Effector memory CD4-positive, alpha-beta T cell (primary cell): ENCODE results near the gene SMAD5.

Source experiments
- DNase-seq, 3 donors: peaks; one replicate each; pipeline ENCODE4 v3.0.0-alpha.2; 2020
- H3K27ac ChIP-seq: 2 replicates; pipeline ENCODE4 v1.7.0; 2013; ENCODE audit warnings: mild to moderate bottlenecking, low read length, moderate library complexity; ENCODE audit not compliant: insufficient read depth, poor library complexity, severe bottlenecking
- H3K27me3 ChIP-seq: replicated peaks from 2 replicates; pipeline ENCODE4 v1.7.0; 2013; ENCODE audit warnings: mild to moderate bottlenecking, low read length; ENCODE audit not compliant: insufficient read depth, control insufficient read depth, poor library complexity, severe bottlenecking
- H3K36me3 ChIP-seq: 2 replicates; pipeline ENCODE4 v1.7.0; 2013; ENCODE audit warnings: mild to moderate bottlenecking, low read length, moderate library complexity; ENCODE audit not compliant: control insufficient read depth, insufficient read depth
- H3K4me1 ChIP-seq: 2 replicates; pipeline ENCODE4 v1.7.0; 2013; ENCODE audit warnings: low read length, mild to moderate bottlenecking; ENCODE audit not compliant: control insufficient read depth, insufficient read depth, poor library complexity, severe bottlenecking
- H3K4me3 ChIP-seq: 2 replicates; pipeline ENCODE4 v1.7.0; 2013; ENCODE audit warnings: low read length, low read depth, mild to moderate bottlenecking; ENCODE audit not compliant: insufficient read depth, poor library complexity, severe bottlenecking
- H3K9me3 ChIP-seq: 2 replicates; pipeline ENCODE4 v1.7.0; 2013; ENCODE audit warnings: mild to moderate bottlenecking, low read length, moderate library complexity; ENCODE audit not compliant: control insufficient read depth

Gene SMAD5

GRCh38 chr5:136201870-136202269 is 69.2 kb downstream of the SMAD5 start:
- Histone ChIP-seq H3K36me3 (no peaks in the 10 kb centered on the region), H3K27me3 (no peaks in the 10 kb centered on the region), H3K9me3 (no peaks in the 10 kb centered on the region), H3K4me1 (no peaks in the 10 kb centered on the region), H3K4me3 (no peak overlapping the region), H3K27ac (no peak overlapping the region)
- no peak for DNase-seq

- Histone ChIP-seq H3K36me3 (no peaks in the 10 kb centered on the region), H3K27ac (no peak overlapping the region), H3K4me1 (no peaks in the 10 kb centered on the region), H3K27me3 (no peaks in the 10 kb centered on the region), H3K9me3 (no peaks in the 10 kb centered on the region), H3K4me3 (no peak overlapping the region)
- no peak for DNase-seq
Measured at GRCh38 chr5:136202469-136203205, 70.0 kb downstream of the SMAD5 start.

- H3K36me3 ChIP-seq: no peaks in the 10 kb centered on the region
- H3K9me3 ChIP-seq: no peaks in the 10 kb centered on the region
- DNase-seq: no peak
- no peaks in the 10 kb centered on the region for H3K27me3 ChIP-seq
- H3K27ac ChIP-seq: no peak overlapping the region
- no peak overlapping the region for H3K4me3 ChIP-seq
- no peaks in the 10 kb centered on the region for H3K4me1 ChIP-seq
Measured at GRCh38 chr5:136203303-136203922, 70.8 kb downstream of the SMAD5 start.

GRCh38 chr5:136205061-136205702 is 72.5 kb downstream of the SMAD5 start:
- no peaks in the 10 kb centered on the region for H3K9me3 ChIP-seq
- H3K4me3 ChIP-seq: no peak overlapping the region
- H3K27ac ChIP-seq: no peak overlapping the region
- peaks cover 4% of the 10 kb centered on the region for H3K27me3 ChIP-seq
- no peak for DNase-seq
- no peaks in the 10 kb centered on the region for H3K4me1 ChIP-seq
- no peaks in the 10 kb centered on the region for H3K36me3 ChIP-seq

- no peaks in the 10 kb centered on the region for H3K4me1 ChIP-seq
- peaks cover 4% of the 10 kb centered on the region for H3K27me3 ChIP-seq
Measured at GRCh38 chr5:136205941-136206340, 73.3 kb downstream of the SMAD5 start.

GRCh38 chr5:136206361-136206760 is 73.7 kb downstream of the SMAD5 start:
- Histone ChIP-seq H3K9me3 (no peaks in the 10 kb centered on the region), H3K36me3 (no peaks in the 10 kb centered on the region), H3K27me3 (peaks cover 4% of the 10 kb centered on the region), H3K4me1 (no peaks in the 10 kb centered on the region), H3K4me3 (no peak overlapping the region), H3K27ac (no peak overlapping the region)
- DNase-seq: no peak

More at GRCh38 chr5:136205941-136206340, 73.3 kb downstream of the SMAD5 start:
- Histone ChIP-seq H3K4me3 (no peak overlapping the region), H3K27ac (no peak overlapping the region), H3K9me3 (no peaks in the 10 kb centered on the region), H3K36me3 (no peaks in the 10 kb centered on the region)
- no peak for DNase-seq

GRCh38 chr5:136207631-136208030 is 75.0 kb downstream of the SMAD5 start:
- Histone ChIP-seq H3K27ac (no peak overlapping the region), H3K9me3 (no peaks in the 10 kb centered on the region), H3K36me3 (no peaks in the 10 kb centered on the region), H3K4me1 (no peaks in the 10 kb centered on the region), H3K4me3 (no peak overlapping the region), H3K27me3 (peaks cover 4% of the 10 kb centered on the region)
- no peak for DNase-seq

GRCh38 chr5:136208916-136209315 is 76.3 kb downstream of the SMAD5 start:
- Histone ChIP-seq H3K27me3 (peaks cover 4% of the 10 kb centered on the region), H3K4me3 (no peak overlapping the region), H3K4me1 (no peaks in the 10 kb centered on the region), H3K27ac (no peak overlapping the region), H3K9me3 (no peaks in the 10 kb centered on the region), H3K36me3 (no peaks in the 10 kb centered on the region)
- DNase-seq: no peak

GRCh38 chr5:136209346-136209910 is 76.8 kb downstream of the SMAD5 start:
- Histone ChIP-seq H3K27me3 (peaks cover 4% of the 10 kb centered on the region), H3K9me3 (no peaks in the 10 kb centered on the region), H3K36me3 (no peaks in the 10 kb centered on the region), H3K4me3 (no peak overlapping the region), H3K4me1 (no peaks in the 10 kb centered on the region), H3K27ac (no peak overlapping the region)
- no peak for DNase-seq

GRCh38 chr5:136210259-136210658 is 77.6 kb downstream of the SMAD5 start:
- H3K27me3 ChIP-seq: peaks cover 4% of the 10 kb centered on the region
- H3K27ac ChIP-seq: no peak overlapping the region
- no peaks in the 10 kb centered on the region for H3K9me3 ChIP-seq
- no peaks in the 10 kb centered on the region for H3K4me1 ChIP-seq
- no peak for DNase-seq
- H3K4me3 ChIP-seq: no peak overlapping the region
- H3K36me3 ChIP-seq: no peaks in the 10 kb centered on the region
